Activated gamma-delta T cell treated with Interleukin-2 at 50 U/mL for 16 hours (primary cell): Measurements from ENCODE around the gene CYP24A1.

Source experiments
- DNase-seq: peaks from one replicate; pipeline ENCODE4 v3.0.0-alpha.2; 2020

The CYP24A1 gene

DNA sequence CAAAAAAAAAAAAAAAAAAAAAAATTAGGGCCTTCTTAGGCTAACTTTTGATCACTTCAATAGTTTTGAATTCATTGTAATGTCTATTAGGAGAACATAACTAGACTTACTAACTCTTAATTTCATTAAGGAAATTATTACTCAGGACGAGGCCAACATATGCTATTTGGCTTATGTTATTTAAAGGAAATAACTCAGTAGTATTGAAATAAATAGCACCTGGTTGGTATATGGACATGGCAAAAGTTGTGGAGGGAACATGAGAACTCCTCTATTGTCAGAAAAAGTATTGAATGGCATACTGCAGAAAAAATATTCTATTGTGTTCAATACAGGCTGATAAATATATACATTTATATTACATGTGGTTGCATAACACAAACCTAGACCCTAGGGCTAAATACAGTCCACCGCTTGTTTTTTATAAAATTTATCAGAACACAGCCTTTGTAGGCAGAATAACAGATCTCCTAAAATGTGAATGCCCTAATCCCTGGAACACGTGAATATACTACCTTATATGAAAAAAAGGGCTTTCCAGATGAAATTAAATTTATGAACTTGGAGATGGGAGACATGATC, 18.0 kb downstream of the CYP24A1 start:
- DNase-seq = no peak

DNA sequence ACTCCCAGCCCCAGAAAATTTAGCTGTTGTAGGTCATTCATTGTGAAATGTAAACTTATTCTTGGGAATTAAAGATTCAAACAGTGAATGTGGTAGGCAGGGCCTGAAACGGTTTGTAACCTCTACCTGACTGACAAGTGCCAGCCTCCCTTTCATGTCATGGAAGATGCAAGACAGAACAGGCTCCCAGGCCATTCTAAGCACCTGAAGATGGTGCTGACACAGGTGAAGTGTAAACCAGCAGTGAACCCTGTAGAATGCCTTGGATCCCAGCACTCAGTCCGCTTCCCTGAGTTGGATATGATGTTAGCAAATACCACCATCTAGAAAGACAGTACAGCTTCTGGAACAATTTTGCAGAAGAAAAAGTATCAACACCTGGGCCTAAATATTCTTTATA, 19.3 kb downstream of the CYP24A1 start:
- no peak for DNase-seq

DNA sequence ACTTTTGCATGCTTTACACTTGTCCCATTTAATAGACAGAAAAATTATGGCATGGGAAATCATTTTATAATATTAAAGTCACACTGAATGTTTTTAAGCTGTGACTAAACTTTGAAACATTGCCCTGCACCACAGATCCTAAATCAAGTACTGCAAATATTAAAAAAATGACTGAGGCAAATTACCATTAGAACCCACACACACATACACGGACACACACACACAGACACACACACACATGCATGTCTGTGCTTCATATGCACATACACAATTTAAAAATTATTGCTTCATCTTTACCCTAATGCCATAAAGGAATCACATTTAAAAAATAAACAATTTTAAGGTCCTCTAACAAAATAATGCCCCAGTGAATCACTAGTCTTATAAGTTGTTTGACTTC, 19.9 kb downstream of the CYP24A1 start:
- DNase-seq = no peak

DNA sequence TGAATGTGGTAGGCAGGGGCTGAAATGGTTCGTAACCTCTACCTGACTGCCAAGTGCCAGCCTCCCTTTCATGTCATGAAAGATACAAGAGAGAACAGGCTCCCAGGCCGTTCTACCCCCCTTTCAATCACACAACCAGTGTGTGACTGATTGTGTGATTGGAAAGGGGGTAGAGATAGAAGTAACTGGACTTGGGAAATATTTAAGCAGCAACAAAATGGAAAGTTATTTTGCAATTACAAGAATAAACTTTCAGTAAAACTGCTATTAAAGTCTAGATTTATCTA, 20.8 kb downstream of the CYP24A1 start:
- no peak for DNase-seq

DNA sequence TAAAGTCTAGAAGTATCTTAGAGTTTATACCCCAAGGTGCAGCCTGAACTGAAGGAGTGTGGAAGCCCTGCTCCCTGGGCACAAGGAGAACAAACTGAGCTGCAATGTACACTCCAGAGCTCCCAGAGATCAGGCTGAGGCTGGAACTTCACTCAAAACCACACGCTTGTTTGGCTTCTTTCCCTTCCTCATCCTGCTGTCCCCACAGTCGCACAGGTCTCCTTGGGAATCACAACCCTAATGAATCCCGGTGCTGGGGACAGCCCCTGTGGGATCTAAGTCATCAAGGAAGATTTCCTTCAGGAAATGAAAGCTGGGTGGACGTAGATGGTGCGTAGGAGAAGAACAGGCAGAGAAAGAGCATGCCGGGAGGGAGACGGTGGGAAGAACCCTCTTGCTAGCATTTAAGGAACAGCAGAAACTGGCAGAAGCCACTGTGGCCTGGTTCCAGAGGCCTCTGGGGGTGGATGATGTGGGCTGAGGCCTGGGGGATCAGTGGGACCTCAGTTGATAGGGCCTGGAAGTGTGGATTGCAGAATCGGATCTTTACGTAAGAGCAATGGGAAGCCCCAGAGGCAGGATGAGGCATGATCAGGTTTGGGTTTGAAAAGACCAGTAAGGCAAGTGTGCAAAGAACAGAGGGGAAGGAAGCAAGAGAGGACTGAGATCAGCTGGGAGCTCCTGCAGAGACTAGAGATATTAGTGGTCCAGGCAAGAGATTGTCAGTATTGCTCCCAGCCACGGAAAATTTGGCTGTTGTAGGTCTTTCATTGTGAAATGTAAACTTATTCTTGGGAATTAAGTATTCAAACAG, 21.4 kb downstream of the CYP24A1 start:
- no peak for DNase-seq

DNA sequence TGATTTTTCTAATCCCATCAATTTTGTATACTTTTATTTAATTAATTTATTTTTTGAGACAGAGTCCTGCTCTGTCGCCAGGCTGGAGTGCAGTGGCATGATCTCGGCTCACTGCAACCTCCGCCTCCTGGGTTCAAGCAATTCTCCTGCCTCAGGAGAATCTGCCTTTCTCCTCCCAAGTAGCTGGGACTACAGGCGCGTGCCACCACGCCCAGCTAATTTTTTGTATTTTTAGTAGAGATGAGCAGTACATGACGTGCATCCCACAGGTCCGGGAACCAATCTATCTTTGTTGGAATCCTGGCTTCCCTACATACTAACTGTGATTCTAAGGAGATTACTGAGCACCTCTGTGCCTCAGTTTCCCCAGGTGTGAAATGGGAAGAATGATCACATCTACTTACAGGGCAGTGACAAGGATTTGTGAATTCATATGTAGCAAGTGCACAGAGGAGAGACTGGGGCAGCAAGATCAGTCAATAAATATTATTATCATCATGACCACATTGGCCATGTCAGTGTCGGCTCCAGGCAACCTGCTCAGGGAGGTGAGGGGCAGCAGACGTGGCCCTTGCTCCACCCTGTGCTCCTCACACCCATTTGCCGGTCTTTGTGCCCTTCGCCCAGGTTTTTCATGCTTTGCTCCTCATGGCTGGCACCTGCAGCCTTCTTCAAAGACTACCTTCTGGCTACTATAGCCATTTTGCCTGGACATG, 22.1 kb downstream of the CYP24A1 start:
- no peak for DNase-seq

DNA sequence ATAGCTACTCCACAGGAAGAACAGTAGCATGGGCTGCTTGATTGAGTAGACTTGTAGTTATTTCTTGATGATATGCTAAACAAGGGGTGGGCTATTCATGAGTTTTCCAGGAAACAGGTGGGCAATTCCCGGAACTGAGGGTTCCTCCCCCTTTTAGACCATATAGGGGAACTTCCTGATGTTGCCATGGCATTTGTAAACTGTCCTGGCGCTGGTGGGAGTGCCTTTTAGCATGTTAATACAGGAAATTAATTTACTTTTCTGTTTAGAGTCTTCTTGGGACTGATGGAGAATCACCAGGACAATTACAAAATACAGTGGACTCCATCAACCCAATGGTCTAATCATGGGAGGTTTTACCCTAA, 22.7 kb downstream of the CYP24A1 start:
- DNase-seq = no peak

DNA sequence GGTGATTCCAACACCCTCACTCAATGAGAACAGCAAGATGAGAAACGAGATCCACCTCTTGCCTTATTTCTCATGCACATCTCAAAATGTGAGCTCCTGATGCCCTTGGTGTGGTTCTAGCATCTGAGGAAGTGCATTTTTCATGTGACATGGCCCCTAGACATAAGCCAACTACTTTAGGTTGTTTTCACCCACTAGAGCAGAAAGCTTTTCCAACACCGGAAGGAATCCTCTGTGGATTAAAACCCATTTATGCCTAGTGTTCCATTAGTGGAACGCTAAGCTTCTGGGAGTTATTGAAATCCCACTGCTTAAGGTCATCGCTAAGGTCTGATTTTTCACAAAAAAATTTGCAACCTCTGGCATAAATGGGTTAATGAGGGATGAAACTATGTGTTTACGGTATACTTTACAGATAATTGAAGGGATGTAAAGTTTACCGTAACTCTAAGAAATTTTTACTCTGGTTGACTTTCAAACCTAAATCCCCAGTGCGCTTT, 24.0 kb downstream of the CYP24A1 start:
- DNase-seq = no peak

DNA sequence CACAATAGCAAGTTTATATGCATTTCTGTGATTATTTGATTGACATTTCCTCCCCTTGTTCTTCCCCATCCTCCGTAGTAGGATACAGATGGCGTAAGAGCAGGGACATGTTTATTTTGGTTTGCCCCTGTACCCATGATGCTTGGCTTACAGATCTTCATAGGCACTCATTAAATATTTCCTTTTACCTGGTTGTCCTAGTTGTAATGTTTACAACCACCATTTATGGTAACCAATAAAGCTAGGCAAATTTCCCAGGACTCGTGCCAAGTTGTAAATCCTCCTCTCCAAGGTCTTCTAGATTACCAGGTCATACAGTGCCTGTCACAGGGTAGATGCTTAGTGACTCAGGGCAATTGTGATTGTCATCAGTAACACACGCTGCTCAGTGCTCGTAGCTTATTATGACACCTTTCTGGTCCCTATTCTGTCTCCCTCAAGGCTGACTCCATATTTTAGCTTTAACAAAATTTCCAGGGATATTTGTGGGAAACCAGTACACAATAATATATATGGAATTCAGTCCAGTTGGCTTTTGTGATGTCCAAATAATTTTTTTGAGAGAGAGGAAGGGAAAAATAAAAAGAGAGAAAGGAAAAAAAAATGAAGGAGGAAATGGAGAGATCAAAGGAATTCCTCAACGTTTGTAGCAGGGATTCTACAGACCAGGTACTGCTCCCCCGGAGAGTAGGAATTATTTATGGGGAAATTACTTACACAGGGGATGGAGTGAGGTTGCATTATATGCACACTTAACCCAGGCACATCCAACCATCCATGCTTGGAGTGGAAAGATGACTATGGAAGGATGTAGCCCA, 24.6 kb downstream of the CYP24A1 start:
- no peak for DNase-seq

DNA sequence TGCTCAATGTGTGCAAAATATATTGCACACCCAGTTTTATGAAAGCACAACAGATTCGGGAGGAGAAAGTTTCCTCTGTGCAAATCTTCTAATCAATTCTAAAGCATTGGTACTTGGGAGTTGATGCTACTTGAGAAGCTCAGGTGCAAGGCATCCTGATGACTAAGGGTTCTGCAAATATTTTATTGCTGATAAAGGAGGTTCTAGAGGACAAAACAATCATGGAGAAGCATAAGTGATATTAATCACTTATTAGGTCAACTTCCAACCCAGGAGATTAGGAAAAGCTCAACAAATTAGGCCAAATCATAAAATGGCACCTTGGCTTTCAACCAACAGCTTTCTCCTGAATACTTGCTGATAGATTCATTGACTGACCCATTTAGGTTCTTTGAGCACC, 27.1 kb downstream of the CYP24A1 start:
- no peak for DNase-seq

DNA sequence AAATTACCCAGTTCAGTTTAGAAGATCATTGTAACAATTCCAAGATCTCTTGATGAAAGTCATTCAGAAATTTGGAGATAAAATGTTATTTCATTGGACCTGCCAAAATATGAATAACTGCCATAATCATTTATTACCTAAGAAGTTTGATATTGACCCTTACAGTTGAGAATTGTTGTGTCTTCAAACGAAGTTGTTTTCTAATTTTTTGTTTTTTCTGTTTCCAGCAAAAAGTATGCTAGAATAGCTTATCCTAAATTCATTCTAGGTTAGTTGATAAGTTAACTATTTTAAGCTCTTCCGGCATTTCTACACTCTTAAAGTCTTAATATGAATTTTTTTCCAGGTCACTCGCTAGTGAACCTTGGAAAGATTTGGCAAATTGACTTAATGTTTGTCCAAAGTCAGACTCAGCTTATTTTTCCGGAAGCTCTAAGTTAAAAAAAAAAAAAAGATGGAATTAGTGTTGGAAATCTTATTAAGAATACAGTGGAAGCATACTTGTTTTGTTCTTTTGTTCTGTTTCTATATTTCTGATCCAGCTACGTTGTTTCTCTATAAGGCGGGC, 28.9 kb downstream of the CYP24A1 start:
- no peak for DNase-seq

DNA sequence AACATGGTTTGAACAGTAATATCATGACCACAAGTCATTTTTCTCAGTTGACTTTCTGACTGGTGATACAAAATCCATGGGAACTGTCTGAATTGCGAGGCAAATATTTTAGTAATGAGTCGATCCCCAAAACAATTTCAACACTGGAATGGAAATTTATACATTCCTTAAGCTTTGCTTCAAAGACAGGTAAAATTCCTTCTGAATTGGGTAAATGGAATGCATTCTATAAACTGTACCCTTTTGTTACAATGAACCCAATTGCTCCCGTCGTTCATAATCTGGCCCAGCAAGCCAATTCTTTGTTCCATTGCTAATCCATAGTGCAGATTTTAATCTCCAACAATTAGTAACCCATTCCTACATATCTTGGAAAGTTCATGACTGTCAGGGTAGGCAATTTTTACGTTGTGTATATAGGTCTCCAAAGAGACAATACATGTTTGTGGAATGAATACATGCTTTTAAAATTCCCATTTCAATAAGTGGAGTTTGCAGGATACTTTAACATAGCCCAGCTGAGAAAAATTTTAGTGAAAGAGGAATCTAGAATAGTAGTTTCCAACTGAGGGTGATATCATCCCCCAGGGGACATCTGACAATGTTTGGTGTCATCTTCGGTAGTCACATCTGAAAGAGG, 32.7 kb downstream of the CYP24A1 start:
- DNase-seq = no peak

DNA sequence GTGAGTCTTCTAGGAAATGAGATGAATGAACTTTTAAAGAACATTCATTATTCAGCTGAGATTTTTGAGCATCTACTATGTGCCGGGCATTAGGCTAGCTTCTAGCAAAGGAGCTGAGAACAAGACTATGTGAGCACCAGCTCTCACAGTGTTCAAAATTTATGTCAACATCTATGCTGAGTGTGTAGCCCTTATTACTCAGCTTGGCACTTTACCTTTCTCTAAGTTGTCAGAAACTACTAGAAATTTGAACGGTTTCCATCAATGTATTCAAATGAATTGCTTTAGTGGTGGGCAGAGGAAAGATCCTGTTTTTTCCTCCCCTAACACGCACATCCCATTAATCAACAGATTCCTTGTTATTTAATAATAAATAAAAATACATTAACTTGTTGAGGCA, 33.3 kb downstream of the CYP24A1 start:
- DNase-seq = no peak

DNA sequence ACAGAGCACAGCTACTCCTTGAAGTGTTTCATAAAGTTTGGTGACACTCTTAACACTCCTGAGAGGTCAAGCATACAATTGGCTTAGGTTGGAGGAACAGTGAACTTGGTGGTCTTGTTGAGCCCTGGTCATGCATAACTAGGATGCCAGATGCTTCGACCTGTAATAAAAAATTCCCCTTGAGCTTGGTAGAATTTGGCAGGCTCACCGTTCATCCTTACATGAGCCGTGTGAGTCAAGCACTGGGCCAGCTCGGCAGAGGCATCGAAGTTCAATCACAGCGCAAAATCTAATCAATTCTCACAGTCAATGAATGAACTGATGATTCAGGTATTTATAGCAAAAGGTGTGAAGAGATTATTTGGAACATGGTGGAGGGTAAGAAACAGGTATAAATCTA, 33.7 kb downstream of the CYP24A1 start:
- no peak for DNase-seq

DNA sequence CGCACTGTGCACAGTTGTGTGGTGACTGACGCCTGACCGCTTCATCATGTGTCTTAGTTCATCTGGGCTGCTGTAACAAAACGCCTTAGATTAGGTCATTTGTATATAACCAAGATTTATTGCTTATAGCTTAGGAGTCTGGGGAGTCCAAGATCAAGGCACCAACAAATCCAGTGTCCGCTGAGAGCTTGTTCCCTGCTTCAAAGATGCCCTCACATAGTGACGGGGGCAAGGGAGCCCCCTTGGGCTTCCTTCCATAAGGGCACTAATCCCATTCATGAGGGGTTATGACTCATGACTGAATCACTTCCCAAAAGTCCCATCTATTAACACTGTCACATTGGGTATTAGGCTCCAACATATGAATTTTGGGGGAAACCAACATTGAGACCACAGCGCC, 34.6 kb downstream of the CYP24A1 start:
- no peak for DNase-seq

DNA sequence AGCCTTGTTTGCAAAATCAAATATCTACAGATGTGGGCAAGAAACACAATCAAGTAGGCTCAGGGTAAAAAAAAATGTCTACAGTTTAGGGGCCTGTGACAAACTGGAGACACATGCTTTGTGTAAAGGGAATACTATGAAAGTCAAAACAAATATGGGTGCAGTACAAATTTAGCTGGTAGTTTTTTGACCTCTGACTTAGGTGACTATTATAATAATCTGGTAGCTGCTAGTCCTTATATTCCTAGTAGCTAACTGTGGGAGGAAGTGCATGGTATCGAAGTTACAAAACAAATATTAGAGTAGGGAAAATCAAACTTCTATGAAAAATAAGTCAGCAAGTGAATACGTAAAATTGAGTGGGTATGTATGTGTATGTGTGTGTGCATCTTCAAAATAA, 35.4 kb downstream of the CYP24A1 start:
- DNase-seq = no peak

DNA sequence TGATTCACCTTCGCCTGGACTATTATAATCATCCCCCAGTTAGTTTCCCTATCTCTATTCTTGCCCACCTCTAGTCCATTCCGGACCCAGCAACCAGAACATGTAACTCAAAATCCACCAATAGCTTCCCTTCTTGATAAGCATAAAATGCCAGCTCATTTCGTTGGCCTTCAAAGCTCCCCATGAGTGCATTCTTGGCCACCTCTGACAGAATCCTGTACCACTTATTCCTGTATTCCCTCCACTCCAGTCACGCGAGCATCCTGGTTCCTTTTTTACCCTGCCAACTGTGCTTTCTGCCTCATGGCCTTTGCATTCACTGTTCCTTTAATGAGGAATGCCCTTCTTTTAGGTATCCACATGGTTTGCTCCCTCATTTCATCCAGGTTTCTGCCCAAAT, 36.7 kb downstream of the CYP24A1 start:
- no peak for DNase-seq

DNA sequence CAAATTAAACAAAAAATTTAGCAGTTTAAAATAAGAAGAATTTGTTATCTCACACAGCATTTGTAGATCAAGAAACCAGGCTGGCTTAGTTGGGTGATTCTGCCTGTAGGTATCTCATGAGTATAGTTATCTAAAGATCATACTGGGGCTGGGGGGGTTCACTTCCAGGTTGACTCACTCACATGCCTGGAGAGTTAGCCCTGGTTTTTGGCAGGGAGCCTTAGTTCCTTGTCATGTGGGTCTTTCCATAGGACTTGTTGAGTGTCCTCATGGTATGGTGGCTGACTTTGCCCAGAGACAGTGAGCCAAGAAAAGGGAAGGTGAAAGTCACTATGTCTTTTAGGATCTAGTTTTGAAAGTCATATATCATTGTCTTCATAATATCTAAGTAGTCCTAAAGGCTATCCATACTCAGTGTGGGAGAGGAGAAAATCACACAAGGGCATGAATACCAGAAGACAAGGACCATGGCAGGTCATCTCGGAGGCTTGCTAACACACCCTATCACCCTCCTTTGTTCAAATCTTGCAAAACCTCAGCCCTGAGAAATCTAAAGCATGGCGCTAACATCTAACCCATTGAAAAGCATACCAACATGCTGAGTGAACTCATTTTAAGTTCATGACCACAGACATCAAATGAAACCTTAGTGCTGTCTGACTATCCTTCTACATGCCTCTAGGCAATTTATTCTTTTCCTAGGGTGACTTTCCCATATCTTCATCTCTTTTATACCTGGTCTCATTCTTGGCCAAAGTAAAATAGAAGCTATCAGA, 39.2 kb downstream of the CYP24A1 start:
- no peak for DNase-seq

DNA sequence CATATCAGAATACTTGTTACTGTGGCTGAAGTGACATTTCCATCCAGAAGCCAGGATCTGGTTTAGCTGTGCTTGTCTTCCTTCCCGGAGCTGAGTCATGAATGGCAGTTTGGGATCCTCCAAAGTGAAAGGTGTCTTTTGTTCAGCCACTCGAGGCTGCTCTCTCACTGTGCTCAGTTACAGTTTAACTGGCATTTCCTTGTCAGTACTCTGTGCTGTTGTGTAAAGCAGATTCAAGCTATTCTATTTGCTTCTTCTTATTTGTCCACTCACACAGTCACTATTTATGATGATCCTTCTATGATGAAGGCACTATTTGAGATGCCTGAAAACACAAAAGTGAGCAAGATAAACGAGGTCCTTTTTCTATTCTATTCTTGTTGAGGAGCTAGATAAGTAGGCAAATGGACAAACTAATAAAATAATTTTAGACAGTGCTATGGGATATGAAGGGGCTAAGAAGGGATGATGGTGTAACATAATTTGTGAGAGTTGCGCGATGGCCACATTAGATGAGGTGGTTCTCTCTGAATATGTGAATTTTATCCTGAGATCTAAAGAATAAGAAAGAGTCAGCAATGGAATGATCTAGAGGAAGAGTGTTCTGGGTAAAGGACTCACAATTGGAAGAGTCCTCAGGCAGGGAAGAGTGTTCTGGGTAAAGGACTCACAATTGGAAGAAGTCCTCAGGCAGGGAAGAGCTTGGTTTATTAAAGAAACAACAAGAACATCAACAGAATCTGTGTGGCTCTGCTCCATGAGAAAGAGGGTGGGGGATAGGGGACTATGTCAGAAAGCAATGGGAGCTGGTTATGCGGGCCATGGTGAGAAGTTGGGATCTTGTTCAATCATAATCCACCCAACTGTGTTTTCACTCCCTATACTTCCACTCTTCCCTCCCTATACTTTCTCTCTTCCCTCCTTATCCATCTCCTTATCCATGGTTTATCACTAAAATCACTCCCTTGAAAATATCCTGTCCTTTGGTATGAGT, 40.1 kb downstream of the CYP24A1 start:
- no peak for DNase-seq

DNA sequence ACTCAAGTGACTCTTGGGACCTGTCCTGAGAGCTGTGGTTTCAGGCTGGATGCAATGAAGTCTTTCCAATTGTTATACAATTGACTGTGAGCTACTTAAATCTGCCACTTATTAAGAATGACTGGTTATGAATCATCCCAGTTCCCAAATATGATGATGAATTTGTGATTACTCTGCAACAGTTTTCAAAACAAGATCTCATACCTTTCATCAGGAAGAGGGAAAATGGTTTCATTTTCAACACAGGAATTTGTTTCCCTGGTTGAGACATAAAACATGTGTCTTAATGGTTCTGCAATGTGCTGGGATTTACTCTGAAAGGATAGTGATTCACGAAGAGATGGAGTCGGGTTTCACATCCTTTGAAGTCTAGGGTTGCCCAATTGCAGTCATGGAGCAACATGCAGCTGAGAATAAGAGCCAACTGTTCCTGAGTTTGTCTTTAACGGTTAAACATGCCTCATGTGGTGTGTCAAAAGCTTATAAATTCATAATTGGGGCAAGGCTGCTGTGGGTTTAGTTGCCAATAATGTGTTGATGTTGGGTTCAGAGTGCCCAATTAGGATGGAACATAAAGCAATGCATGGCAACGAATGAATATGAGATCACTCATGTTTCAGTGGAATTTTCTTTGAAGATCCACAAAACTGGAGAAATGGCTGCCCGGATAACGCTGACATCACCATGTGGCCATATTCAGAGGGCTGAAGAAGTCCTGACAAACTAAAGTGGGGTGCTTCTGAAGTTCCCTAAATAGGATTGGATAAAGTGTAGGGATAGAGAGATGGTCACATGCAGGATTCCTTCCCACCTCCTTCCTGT, 41.0 kb downstream of the CYP24A1 start:
- DNase-seq = no peak
